GM21528 (cell line): ENCODE results near the gene VPS13D.

Experiments used
- ATAC-seq: cut with Tn5 transposase; IDR thresholded peaks from one replicate; pipeline ENCODE4 v1.9.1; 2021; ENCODE audit warnings: mild to moderate bottlenecking, moderate library complexity; ENCODE audit not compliant: unreplicated experiment, low FRiP score

Gene VPS13D

DNA sequence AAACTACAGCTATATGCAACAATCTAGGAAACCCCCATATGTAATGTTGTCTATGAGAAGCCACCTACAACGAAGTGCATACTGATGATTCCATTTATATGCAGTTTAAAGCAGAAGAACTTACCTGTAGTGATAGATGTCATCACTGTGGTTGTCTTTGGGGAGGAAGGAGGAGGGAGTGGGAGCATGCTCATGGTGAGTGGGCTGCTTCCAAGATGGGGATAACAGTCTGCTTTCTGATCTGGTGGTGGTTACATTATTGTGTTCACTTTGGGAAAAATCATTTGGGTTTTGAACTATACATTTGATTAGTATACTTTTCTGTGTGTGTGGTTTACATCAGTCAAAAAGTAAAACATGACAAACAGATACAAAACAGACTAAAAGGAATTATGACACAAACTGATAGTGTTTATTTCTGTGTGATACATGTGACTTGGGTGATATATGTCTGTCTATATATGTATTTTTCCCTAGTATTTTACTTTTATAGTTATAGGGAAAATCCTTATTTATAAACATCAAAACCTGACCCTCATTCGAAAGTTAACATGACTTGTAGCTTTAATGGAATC, 184.7 kb downstream of the VPS13D start:
- no peak for ATAC-seq

DNA sequence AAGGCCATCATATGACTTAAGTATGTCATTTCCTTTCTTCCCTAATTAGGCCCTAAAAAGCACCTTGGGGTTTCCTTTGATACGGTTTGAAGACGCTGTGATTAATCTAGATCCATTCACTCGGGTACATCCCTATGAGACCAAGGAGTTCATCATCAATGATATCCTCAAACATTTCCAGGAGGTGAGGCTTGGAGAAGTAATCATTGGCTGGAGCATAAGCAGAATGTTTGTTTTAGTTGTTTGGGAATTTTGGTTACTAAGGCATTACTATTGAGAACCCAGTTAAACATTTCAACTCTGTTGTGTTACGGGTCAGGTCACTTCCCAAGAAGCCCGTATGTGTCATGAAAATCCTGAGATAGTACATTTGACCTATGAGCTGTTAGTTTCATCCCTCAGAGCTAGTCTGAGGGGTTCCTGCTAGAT, 185.2 kb downstream of the VPS13D start:
- no peak for ATAC-seq

DNA sequence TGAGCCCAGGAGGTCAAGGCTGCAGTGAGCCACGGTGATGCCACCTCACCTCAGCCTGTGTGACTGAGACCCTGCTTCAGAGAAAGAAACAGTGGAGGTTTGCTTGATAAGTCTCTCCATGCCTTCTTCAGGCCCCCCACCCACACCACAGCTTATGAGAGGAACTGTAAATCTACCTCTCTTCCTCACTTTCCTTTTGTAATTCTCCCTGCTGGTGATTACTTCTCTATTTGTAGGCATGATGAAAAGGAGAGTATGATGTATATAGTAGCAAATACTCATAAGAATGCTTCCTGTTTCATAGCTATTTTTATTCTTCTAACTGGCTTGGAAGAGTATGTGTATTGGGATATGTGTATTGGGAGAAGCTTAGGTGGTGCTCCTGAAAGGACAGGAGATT, 186.3 kb downstream of the VPS13D start:
- ATAC-seq, result no peak

DNA sequence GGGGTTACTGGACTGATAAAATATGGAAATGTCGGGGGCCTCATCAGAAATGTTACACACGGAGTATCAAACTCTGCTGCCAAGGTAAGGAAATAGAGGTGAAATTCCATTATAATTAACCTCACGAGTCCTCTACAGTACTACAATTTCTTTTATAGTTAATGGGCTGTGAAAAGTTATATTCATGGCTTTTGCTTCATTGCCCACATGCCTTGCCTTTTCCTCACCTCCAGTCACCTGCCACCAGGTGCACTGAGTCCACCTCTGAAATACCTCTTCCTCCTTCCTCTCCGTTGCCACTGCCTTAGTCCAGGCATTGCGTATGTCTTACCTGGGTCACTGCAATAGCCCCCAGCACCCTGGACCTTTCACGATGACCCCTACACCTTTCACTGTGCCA, 186.9 kb downstream of the VPS13D start:
- no peak for ATAC-seq

DNA sequence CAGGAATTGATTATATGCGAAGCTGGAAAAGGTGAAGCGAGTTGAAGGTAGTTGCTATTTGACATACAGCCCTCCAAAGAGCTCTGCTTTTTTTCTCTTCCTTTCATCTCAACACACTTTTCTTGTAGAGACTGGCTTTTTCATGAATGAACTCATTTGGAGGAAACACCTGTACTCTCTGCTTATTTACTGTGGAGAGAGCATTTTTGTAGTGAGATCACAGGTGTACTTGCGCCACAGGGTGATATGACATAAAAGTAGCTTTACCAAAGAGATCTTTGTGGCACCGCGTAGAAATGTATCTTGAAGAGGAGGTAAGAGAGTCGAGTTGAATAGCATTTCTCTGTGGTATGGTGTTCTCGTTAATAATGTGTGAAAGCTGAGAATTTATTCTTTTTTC, 187.6 kb downstream of the VPS13D start:
- ATAC-seq, result no peak

DNA sequence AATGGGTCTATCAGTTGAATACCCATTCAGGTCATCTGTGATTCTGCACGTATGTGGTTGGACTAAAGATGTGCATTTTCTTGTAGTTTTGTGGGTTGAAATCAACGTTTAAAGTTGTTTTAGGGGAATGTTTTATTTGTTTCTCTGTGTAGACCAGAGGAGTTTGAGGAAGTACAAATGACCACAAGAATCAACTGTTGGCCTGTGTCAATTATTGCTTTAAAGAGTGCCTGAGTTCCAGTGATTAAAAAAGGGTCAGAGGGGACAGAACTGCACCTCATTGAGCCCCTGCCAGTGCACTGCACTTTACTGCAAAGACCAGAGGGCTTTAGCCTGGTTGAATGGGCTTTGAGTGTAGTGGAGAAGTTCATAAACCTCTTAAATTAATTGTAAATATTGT, 190.3 kb downstream of the VPS13D start:
- no peak for ATAC-seq

DNA sequence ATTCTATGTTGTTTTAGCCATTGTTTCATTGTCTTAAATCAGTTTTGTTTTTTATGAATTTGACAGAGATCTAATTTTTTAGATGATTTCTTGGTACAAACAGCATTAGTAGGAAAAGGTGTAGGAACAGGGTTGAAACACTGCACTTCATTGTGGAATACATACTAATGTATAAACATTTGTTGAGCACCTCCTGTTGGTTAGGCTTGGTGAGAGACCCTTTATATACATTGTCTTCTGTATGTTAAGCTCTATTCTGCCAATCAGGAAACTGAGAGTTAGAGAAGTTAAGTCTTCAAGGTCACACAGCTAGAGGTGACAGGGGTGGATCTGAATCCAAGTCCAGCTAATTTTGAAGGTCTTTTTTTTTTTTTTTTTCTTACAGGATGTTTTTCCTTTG, 192.7 kb downstream of the VPS13D start:
- no peak for ATAC-seq

DNA sequence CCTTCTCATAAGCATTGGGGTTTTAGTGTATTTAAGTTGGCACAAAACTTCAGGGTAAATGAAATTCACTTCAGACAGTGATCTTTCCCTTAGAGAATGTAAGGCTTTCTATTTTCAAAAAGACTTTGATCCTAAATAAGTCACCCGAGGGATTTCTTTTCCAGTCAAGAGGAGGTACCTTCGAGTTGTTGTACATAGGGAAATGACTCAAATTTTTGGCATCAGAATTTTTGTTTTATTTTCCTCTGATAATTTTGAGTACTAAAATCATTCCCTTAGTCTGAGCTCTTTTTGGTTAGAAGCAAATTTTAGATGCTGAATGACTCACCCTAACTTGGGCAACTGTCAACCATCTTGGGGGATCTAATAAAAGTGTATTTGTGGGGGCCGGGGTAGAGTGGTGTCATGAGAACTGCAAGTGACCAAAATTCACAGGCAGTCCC, 194.3 kb downstream of the VPS13D start:
- no peak for ATAC-seq

DNA sequence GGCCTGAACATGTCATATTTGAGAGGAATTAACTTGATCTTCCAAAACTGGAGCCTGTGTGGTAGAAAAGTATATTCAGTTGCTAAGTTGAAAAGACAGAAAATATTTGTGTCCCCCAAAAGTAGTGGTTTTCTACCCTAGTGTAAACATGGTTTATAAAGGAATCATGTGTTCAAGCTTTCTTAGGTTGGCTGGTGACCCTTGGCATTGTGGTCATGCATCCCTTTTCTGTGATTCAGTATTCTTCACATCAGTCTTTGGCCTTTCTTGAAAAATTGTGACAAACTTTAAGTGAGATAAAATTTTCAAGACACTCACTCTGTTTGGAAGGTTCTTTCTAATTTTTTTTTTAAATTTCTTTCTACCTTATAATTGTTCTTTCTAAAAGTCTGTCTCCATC, 195.0 kb downstream of the VPS13D start:
- ATAC-seq, result no peak

DNA sequence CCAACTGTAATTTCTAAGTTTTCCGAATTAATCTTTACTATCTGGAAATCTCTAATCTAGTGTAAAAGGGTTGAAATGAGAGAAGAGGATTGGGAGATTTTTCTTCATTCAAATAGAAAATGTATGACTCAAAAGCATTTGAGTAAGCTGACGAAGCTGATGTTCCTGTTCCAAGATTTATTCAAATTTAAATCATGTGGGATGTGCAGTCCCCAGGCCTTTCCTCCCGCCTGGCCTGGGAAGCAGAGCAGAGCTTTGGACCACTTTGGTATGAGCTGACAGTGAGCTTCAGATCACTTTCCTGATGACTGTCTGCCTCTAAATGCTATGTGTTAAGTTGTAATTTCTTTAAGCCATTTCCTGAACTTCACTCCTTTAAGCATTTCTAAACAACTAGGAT, 196.2 kb downstream of the VPS13D start:
- ATAC-seq, result no peak

DNA sequence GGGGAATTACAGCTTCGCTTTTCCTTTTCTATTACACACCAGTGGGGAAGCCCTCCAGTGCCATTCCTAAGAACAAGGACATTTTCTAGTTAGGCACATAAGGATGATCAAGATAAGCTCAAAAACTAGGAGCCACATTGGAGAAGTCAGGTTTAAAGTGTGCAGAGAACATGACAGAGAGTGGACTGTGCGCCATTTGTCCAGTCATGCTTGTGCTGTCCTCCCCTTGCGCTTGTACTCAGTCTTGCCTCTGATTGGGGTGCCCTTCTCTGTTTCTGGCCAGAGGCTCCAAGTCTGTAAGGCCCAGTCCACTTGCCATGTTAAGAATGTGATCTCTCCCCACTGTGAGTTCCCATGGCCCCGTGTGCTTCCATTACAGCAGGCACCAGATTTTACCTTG, 198.5 kb downstream of the VPS13D start:
- no peak for ATAC-seq

DNA sequence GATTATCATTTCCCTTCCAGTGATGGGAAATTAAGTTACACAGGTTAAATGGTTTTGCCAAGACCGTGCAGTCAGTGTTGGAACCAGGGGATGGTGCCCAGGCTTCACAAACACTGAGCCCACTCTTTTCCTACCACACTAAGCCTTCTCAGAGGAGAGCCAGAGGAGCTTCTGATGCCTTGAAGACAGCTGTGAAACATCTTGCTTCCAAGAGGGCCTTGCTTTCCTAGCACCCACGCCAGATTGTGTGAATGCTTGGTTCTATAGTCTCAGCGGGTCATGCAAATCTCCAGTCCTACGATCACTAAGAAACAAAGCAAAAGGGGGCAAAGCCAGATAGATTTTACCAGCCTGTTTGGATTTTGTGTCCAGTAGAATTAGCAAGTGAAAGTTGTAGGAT, 200.7 kb downstream of the VPS13D start:
- ATAC-seq, result no peak

DNA sequence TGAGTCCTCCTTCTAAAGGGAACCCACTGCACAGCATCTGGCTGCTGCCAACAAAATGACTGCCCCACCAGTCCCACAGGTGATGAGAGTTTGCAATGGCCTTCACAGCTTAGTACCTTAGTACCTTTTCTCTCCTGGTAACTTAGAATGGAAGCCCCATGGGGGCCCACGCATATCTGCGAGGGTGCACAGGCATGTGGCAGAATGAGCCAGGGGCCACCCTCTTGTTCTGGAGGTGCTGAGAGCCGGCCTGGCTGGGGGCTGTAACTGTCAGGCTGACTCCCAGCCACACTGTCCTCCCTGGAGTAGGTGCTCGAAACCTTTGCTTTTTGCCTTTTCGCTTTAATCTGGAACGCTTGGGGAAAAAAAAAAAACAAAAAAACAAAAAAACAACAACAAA, 203.1 kb downstream of the VPS13D start:
- no peak for ATAC-seq

DNA sequence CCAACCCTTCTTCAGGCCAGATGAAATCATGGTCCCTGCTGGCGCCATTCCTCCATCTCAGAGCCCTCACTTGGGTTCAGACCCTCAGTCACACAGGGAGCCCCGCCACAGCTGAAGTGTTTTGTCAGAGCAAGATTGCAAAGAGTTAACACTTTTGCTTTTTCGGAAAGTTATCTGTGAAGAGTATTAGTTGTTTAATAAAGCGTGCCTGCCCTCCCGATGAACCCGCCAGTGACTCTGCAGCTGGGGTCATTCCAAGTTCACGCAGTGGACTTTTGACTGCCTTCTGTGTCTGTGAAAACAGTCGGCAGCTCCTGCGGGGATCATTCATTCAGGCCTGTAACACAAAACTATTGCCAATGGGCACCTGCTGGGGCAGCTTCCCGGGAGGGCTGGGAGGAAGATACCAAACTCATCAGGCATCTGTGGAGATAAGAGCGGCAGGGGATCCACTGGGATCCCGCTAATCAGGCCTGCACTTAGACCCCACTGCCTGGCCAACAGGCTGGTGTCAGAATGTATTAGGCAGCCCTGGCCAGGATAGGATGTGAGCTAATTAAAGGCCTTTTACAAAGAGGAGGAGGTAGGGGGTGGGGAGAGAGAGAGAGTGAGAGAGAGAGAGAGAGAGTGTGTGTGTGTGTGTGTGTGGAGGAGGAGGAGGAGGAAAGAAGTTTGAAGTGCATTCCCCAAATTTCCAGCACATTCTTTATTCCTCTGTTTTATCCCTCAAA, 203.7 kb downstream of the VPS13D start:
- ATAC-seq, result no peak

DNA sequence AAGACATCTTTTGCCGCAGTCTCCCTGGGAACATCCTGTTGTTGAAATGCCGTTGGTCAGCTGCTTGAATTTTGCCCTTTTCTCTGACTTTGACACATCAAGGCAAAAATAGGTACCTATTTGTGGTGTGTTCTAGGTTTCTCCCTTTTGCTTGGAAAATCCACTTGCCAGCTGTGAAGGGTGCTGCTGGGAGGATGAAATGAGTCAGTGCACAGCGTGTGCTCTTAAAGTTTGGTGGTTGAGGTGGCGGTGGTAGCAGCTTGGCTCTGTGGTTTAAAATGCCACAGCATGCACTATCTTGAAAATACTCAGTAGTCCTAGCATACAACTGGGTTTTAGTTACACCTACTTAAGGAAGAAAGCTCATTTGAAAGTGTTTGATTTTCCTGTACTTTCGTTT, 204.3 kb downstream of the VPS13D start:
- peak; percentile 37 for ATAC-seq

DNA sequence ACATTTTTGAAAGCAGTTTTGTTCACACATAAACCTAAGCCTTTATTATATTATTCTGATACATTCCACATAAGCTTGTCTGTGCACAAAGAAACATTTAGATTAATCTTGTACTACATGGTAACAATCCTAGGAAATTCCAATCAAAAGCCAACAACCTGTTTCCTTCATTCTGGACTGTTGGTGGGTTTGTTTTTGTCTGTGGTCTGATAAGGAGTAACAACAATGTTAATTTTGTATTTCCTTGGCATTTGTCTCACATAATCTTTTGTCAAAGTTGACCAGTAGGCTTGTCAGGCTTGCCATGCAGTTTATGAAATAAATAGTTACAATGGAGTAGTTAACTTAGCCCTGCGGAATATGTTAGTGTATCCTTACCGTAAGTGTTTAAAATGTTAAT, 204.9 kb downstream of the VPS13D start:
- ATAC-seq, result no peak

DNA sequence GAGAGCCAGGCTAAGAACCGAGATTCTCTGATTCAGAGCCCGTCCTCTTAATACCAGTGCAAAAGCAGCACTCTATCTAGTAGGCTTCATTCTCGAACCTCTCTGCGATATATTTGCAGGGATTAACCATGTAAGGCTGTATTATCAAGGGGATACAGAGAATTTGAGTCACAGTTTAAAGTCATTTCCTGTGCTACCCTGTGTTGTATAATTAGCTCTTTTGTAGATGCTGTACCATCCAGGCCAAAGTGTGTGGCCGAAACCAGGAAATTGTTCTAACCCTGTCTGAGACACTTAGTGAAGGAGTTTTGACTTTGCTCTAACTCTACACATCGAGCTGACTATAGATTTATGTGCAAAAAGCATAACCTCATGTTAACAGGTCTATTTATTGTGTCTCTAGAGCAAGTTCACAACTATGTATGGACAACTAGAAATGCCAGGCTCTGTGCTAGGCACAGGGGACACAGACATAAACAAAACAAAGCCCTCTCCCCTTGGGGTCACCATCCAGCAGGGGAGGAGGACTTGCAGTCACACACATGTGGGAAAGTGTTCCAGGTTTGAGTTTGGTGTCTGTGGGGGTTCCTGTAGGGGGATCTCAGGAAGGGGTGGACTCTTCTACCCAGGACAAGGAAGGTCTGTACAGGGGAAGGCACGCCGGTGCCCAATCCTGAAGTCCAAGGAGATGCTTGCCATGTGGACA, 206.0 kb downstream of the VPS13D start:
- ATAC-seq, result peak; percentile 69

DNA sequence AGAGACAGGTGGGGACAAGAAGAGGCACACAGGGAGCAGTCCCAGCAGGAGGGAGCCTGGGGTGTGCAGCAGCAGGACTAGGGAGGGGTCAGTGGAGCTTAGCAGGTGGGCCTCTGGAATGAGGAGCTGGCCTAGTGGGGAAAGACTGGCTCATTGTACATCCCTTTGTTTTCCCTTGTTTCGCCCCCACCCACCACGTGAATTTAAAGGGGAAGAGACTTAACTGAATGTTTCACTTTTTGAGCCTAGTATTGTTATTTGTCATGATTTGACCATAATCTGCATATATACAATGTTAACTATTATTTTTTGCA, 206.5 kb downstream of the VPS13D start:
- no peak for ATAC-seq

DNA sequence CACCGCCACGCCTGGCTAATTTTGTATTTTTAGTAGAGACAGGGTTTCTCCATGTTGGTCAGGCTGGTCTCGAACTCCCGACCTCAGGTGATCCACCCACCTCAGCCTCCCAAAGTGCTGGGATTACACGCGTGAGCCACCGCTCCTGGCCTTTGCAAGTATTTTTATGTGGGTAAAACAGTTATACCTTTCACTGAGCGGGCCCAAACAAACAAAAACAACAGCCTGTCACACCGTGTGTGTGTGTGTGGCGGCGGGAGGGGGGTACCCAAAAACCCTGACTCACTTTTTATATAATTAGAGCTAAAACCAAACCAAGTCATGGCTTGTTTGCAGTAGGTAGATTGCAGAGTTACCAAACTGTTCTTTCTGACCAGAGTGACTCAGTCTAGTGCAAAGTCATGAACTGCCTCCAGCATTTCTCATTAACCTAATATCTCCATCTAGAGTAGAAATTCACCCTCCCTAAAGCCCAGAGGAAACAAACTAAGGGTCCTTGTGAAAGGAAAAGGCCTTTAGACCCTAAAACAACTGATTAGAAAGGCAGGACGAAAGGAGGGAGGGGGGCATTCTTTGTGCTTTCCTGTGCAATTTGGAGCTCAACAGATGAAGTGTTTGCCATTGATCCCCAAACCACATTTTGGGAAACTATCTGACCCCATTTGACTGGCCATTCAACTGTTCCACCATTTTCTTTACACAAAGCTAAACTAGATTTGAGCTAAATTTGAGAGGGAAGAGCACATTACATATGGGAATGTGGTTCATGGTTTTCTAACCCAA, 207.2 kb downstream of the VPS13D start:
- ATAC-seq, result no peak

DNA sequence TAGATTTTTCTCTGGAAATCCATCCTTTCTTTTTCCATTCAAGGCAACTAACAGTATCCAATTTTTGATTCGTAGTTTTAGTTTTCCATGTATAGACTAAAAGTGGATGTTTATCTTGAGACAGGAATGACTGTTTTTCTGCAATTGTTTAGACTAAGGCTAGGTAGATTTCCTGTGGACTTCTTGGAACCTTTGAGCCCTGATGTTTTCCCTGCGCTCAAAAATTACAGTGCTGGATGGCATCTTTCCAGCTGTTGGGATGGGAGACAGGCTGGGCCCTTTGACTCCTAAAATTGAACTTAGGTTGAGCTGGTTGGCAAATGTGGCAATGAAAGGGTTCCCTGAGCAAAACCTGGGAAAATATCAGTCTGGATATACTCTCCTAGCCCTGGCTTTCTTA, 207.8 kb downstream of the VPS13D start:
- ATAC-seq, result no peak

DNA sequence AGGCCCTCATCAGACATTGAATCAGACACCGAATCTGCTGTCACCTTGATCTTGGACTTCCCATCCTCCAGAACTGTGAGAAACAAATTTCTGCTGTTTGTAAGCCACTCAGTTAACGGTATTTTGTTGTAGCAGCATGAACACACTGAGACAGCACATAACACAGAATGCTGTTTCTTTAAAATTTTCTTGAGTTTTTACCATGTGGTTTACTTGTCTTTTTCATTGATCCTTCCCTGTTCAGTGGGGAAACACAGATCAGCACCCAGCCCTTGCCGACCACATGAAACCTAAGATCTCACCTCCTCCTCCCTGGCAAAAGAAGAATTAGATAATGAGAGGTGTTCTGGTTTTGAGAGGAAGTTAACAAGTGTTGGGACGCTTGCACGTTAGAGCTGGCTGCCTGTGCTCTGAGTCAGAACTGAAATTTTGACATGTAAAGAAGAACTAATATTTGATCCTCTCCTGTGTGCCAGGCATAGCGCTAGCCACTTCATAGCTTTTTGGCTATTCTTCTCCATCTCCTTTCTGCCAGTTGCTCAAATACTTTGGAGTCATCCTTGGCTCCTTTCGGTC, 208.6 kb downstream of the VPS13D start:
- peak; percentile 40 for ATAC-seq
